Activated CD8-positive, alpha-beta T cell treated with anti-CD3 and anti-CD28 coated beads for 36 hours (primary cell): ENCODE data around the gene SBF2. TPM values are rescaled to one million over a fixed set of nuclear protein-coding genes. Genes with fewer than 3 reads are reported as not detected.
A peak's percentile ranks its signal among the peaks of the same experiment; 100 is the strongest.

Source experiments
- ATAC-seq: fragments of 200-7000 bp; cut with Tn5 transposase; one replicate; pipeline ENCODE4 v1.10.0; 2021; ENCODE audit warnings: mild to moderate bottlenecking, moderate library complexity
- CTCF ChIA-PET: fragments of 350-600 bp; sonication (Branson Sonifier 250); formaldehyde crosslinking; loops from one replicate; lab custom pipeline; 2021; ENCODE audit warnings: antibody characterized with exemption; lab: Charles Lee
- POLR2A ChIA-PET: fragments of 350-600 bp; sonication (Branson Sonifier 250); formaldehyde crosslinking; loops from one replicate; lab custom pipeline; 2021; ENCODE audit warnings: antibody characterized with exemption; lab: Charles Lee
- DNase-seq: peaks from one replicate; pipeline ENCODE4 v3.0.0-alpha.2; 2020
- H3K27ac Mint-ChIP-seq: one replicate; pipeline ENCODE4 v1.8.0; 2021; ENCODE audit warnings: mild to moderate bottlenecking, mixed read lengths
- H3K27me3 Mint-ChIP-seq: one replicate; pipeline ENCODE4 v1.8.0; 2021; ENCODE audit warnings: mixed read lengths
- H3K36me3 Mint-ChIP-seq: one replicate; pipeline ENCODE4 v1.8.0; 2021; ENCODE audit warnings: low read depth, mixed read lengths
- H3K4me1 Mint-ChIP-seq: one replicate; pipeline ENCODE4 v1.8.0; 2021; ENCODE audit warnings: low read depth, mixed read lengths
- H3K4me3 Mint-ChIP-seq: one replicate; pipeline ENCODE4 v1.8.0; 2021; ENCODE audit warnings: mild to moderate bottlenecking, moderate library complexity, mixed read lengths
- H3K9me3 Mint-ChIP-seq: one replicate; pipeline ENCODE4 v1.8.0; 2021; ENCODE audit warnings: mixed read lengths
- CTCF ChIP-seq: fragments of 200-600 bp; IDR thresholded peaks from one replicate; pipeline ENCODE4 v1.8.0; 2022; ENCODE audit warnings: antibody characterized with exemption, mild to moderate bottlenecking
- intact Hi-C: fragments of 100-400 bp; cut with micrococcal nuclease; formaldehyde crosslinking; loops from one replicate; pipeline ENCODE4 v1.10.0; 2022
- total RNA-seq, 2 experiments: library from RNA; stranded (reverse); gene quantifications; one replicate each; pipeline ENCODE4 v1.2.3, GENCODE V29; 2021

The SBF2 gene
- total RNA-seq, 2 experiments from 2014 or later = 10.0 to 11.0 TPM

GRCh38 chr11:9741260-9741659 is 552.8 kb downstream of the SBF2 start:
- no peak for TF ChIP-seq CTCF
- no peak overlapping the region for H3K27ac Mint-ChIP-seq
- intact Hi-C loops = no loop called here
- ATAC-seq = no peak
- CTCF ChIA-PET = interaction anchor here (1.2 kb wide), 1 partner anchor 206 kb away, joined by 4 read pairs; no protein-coding TSS in a partner anchor
- peaks cover 5% of the 10 kb centered on the region for H3K9me3 Mint-ChIP-seq
- POLR2A ChIA-PET = interaction anchor here (0.5 kb wide), 1 partner anchor 248 kb away, joined by 3 read pairs; no protein-coding TSS in a partner anchor
- H3K36me3 Mint-ChIP-seq = peaks cover 14% of the 10 kb centered on the region
- no peaks in the 10 kb centered on the region for H3K27me3 Mint-ChIP-seq
- no peak overlapping the region for H3K4me3 Mint-ChIP-seq
- peaks cover 2% of the 10 kb centered on the region for H3K4me1 Mint-ChIP-seq
- DNase-seq = no peak

- Mint-ChIP-seq H3K9me3 (peaks cover 13% of the 10 kb centered on the region), H3K36me3 (peaks cover 22% of the 10 kb centered on the region), H3K27me3 (no peaks in the 10 kb centered on the region), H3K4me3 (no peak overlapping the region), H3K27ac (no peak overlapping the region), H3K4me1 (peaks cover 2% of the 10 kb centered on the region)
- DNase-seq (no peak), ATAC-seq (no peak)
- POLR2A ChIA-PET = no interaction called here
- CTCF ChIA-PET = interaction anchor here (1.0 to 1.6 kb wide), 2 partner anchors 8 to 206 kb away, joined by 4 read pairs; no protein-coding TSS in a partner anchor
- TF ChIP-seq CTCF = no peak
- intact Hi-C loops = no loop called here
Observed at GRCh38 chr11:9740202-9740883, 553.7 kb downstream of the SBF2 start.

DNA sequence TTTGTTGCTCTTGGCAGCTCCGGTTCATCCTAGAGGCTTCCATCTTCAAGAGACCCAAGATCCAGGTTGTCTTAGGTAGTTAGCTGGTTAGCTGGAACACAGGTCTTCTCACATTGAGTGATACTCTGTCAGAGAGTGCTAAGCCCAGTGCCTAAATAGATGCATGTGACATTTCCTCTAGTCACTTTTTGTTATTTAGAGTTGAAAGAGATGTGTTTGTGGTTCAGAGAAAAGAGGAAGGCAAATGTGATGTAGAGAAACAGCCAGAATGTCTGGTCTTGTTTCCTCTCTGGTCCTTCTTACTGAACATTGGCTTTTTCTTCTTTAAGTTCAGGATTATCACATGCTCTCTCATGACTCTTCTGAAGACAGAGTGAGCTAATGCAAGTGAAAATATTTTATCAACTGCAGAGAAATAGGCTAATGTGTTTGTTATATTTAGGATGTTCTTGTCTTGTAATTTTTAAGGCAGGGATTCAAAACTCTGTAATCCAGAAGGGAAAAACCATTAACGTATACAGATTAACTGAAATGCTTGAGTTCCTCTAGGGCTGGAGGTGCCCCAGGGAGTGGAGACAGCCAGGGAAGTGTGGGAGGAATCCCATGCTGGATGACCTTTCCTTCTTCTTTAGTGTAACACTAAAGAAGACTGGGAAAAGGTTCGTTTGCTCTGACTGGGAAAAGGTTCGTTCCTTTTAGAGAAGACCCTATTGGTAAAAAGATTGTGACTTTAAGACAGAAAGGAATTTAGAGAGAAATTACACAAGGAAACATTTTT is 554.7 kb downstream of the SBF2 start:
- DNase-seq = no peak
- H3K4me1 Mint-ChIP-seq = peaks cover 2% of the 10 kb centered on the region
- no peak overlapping the region for H3K4me3 Mint-ChIP-seq
- H3K36me3 Mint-ChIP-seq = peaks cover 26% of the 10 kb centered on the region
- POLR2A ChIA-PET = no interaction called here
- TF ChIP-seq CTCF = no peak
- H3K27me3 Mint-ChIP-seq = no peaks in the 10 kb centered on the region
- intact Hi-C loops = no loop called here
- H3K9me3 Mint-ChIP-seq = peaks cover 15% of the 10 kb centered on the region
- CTCF ChIA-PET = interaction anchor here (1.6 to 3.1 kb wide), 2 partner anchors 204 to 205 kb away, joined by 4 to 13 read pairs; no protein-coding TSS in a partner anchor
- H3K27ac Mint-ChIP-seq = no peak overlapping the region
- ATAC-seq = peak; percentile 34

DNA sequence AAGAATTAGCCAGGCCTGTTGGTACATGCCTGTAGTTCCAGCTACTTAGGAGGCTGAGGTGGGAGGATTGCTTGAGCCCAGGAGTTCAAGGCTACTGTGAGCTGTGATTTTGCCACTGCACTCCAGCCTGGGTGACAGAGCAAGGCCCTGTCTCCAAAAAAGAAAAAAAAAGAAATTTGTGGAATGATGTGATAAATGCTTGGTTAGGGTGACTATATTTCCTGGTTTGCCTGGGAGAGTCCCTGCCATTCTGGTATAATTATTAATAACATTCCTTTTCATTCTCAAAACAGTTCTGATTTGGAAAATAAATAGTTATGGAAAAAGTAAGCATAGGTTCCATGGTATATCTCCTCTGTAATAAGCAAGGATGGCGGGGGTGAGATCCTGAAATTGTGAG is 555.3 kb downstream of the SBF2 start:
- ChIA-PET POLR2A (no interaction called here), CTCF (interaction anchor here (3.1 kb wide), 1 partner anchor 204 kb away, joined by 13 read pairs; no protein-coding TSS in a partner anchor)
- no peak overlapping the region for H3K4me3 Mint-ChIP-seq
- no peaks in the 10 kb centered on the region for H3K27me3 Mint-ChIP-seq
- ATAC-seq (no peak), DNase-seq (no peak)
- peaks cover 15% of the 10 kb centered on the region for H3K9me3 Mint-ChIP-seq
- H3K27ac Mint-ChIP-seq = no peak overlapping the region
- H3K36me3 Mint-ChIP-seq = peaks cover 28% of the 10 kb centered on the region
- no peak for TF ChIP-seq CTCF
- peaks cover 2% of the 10 kb centered on the region for H3K4me1 Mint-ChIP-seq
- intact Hi-C loops = no loop called here
